ENCODE results near the gene SLC4A1AP.
A peak's percentile ranks its signal among the peaks of the same experiment; 100 is the strongest.

SLC4A1AP gene

GRCh38 chr2:27715318-27716210 is 51.9 kb downstream of the SLC4A1AP start:
- DNase-seq (ENCODE audit: extremely low spot score, insufficient read length, low read depth) (no peak), FAIRE-seq (no peak)

GRCh38 chr2:27716301-27717069 is 52.8 kb downstream of the SLC4A1AP start:
- FAIRE-seq = no peak
- DNase-seq (ENCODE audit: extremely low spot score, insufficient read length, low read depth) = no peak

- no peak for FAIRE-seq
- no peak for DNase-seq (ENCODE audit: extremely low spot score, insufficient read length, low read depth)
Observed at GRCh38 chr2:27717070-27717795, 53.5 kb downstream of the SLC4A1AP start.

GRCh38 chr2:27720004-27720551 is 56.4 kb downstream of the SLC4A1AP start:
- DNase-seq (ENCODE audit: extremely low spot score, insufficient read length, low read depth) (no peak), FAIRE-seq (no peak)

- DNase-seq (ENCODE audit: extremely low spot score, insufficient read length, low read depth) (no peak), FAIRE-seq (no peak)
Observed at GRCh38 chr2:27721335-27721734, 57.6 kb downstream of the SLC4A1AP start.

- DNase-seq (ENCODE audit: extremely low spot score, insufficient read length, low read depth) (no peak), FAIRE-seq (no peak)
Observed at GRCh38 chr2:27721884-27722485, 58.3 kb downstream of the SLC4A1AP start.

- FAIRE-seq = peak; percentile 62
Observed at GRCh38 chr2:27723372-27724144, 59.9 kb downstream of the SLC4A1AP start.

GRCh38 chr2:27724191-27724590 is 60.5 kb downstream of the SLC4A1AP start:
- DNase-seq (ENCODE audit: extremely low spot score, insufficient read length, low read depth) (no peak), FAIRE-seq (no peak)

More at GRCh38 chr2:27723372-27724144, 59.9 kb downstream of the SLC4A1AP start:
- DNase-seq (ENCODE audit: extremely low spot score, insufficient read length, low read depth) = no peak

- no peak for DNase-seq (ENCODE audit: extremely low spot score, insufficient read length, low read depth)
- no peak for FAIRE-seq
Observed at GRCh38 chr2:27724905-27725701, 61.4 kb downstream of the SLC4A1AP start.

- DNase-seq (ENCODE audit: extremely low spot score, insufficient read length, low read depth) = no peak
- no peak for FAIRE-seq
Observed at GRCh38 chr2:27727257-27727656, 63.6 kb downstream of the SLC4A1AP start.

GRCh38 chr2:27728081-27728858 is 64.6 kb downstream of the SLC4A1AP start:
- DNase-seq (ENCODE audit: extremely low spot score, insufficient read length, low read depth) (no peak), FAIRE-seq (no peak)

- FAIRE-seq = no peak
- no peak for DNase-seq (ENCODE audit: extremely low spot score, insufficient read length, low read depth)
Observed at GRCh38 chr2:27729198-27729597, 65.5 kb downstream of the SLC4A1AP start.

- no peak for DNase-seq (ENCODE audit: extremely low spot score, insufficient read length, low read depth)
- no peak for FAIRE-seq
Observed at GRCh38 chr2:27729614-27730013, 65.9 kb downstream of the SLC4A1AP start.

GRCh38 chr2:27730261-27730662 is 66.6 kb downstream of the SLC4A1AP start:
- no peak for FAIRE-seq
- no peak for DNase-seq (ENCODE audit: extremely low spot score, insufficient read length, low read depth)

- no peak for DNase-seq (ENCODE audit: extremely low spot score, insufficient read length, low read depth)
- no peak for FAIRE-seq
Observed at GRCh38 chr2:27730980-27731691, 67.4 kb downstream of the SLC4A1AP start.

- FAIRE-seq = no peak
- no peak for DNase-seq (ENCODE audit: extremely low spot score, insufficient read length, low read depth)
Observed at GRCh38 chr2:27734305-27734704, 70.6 kb downstream of the SLC4A1AP start.
